HEK293T (cell line): ENCODE results near the gene CCDC38.

ENCODE experiments used
- ARNT ChIP-seq: fragments of 450-650 bp; IDR thresholded peaks from 2 replicates; pipeline ENCODE4 v1.6.1; 2017; ENCODE audit warnings: mild to moderate bottlenecking
- BHLHE40 ChIP-seq: fragments of 450-650 bp; IDR thresholded peaks from 2 replicates; pipeline ENCODE4 v1.6.1; 2016; ENCODE audit warnings: mild to moderate bottlenecking, moderate library complexity, borderline replicate concordance
- CTBP1 ChIP-seq: fragments of 450-650 bp; IDR thresholded peaks from 2 replicates; pipeline ENCODE4 v1.6.1; 2016; ENCODE audit warnings: borderline replicate concordance
- FOXA1 ChIP-seq: fragments of 450-650 bp; IDR thresholded peaks from 2 replicates; pipeline ENCODE4 v1.6.1; 2016; ENCODE audit warnings: mild to moderate bottlenecking
- FOXK2 ChIP-seq: fragments of 450-650 bp; IDR thresholded peaks from 2 replicates; pipeline ENCODE4 v1.6.1; 2016; ENCODE audit warnings: mild to moderate bottlenecking
- FOXM1 ChIP-seq: fragments of 450-650 bp; IDR thresholded peaks from 2 replicates; pipeline ENCODE4 v1.6.1; 2017; ENCODE audit warnings: mild to moderate bottlenecking, borderline replicate concordance
- HDGF ChIP-seq: fragments of 450-650 bp; IDR thresholded peaks from 2 replicates; pipeline ENCODE4 v1.6.1; 2017; ENCODE audit warnings: antibody characterized with exemption, borderline replicate concordance
- LEF1 ChIP-seq: fragments of 450-650 bp; IDR thresholded peaks from 2 replicates; pipeline ENCODE4 v1.6.1; 2017; ENCODE audit warnings: mild to moderate bottlenecking, borderline replicate concordance
- SP1 ChIP-seq: fragments of 450-650 bp; IDR thresholded peaks from 2 replicates; pipeline ENCODE4 v1.6.1; 2017
- SUZ12 ChIP-seq: fragments of 450-650 bp; IDR thresholded peaks from 2 replicates; pipeline ENCODE4 v1.6.1; 2016; ENCODE audit warnings: mild to moderate bottlenecking
- TARDBP ChIP-seq: fragments of 450-650 bp; IDR thresholded peaks from 2 replicates; pipeline ENCODE4 v1.6.1; 2016

DNA sequence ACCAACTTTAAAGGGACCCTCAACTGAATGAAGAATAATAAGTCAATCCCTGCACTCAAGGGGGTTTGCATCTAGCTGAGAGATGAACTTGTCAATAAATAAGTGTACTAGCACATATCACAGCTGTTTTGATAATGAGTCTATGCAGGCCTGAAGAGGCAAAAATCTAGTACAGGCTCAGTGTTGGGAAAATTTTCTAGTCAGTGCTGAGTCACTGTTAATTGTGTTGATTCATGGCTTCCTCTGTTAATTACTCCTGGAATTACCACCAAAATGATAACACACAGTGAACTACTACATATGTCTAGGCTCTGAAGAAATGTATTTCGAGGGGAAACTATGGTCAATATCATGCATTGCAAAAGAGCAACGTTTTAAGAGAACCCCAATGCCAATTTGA is 64.8 kb downstream of the CCDC38 start:
- TF ChIP-seq FOXK2 (no peak), FOXA1 (no peak), SP1 (no peak), CTBP1 (no peak), BHLHE40 (no peak), HDGF (no peak), FOXM1 (no peak), SUZ12 (no peak), TARDBP (no peak), ARNT (no peak), LEF1 (no peak)
